Mucosa of rectum (tissue), 2 donors: ENCODE data around the gene MYO1A.
A peak's percentile ranks its signal among the peaks of the same experiment; 100 is the strongest.

ENCODE experiments used
- H3K27ac ChIP-seq, 2 donors: one replicate each; pipeline ENCODE4 v1.7.0; 2013; ENCODE audit warnings: inconsistent platforms in 2 of 2, low read depth in 2 of 2, low read length in 2 of 2
- H3K27me3 ChIP-seq, 2 donors: one replicate each; pipeline ENCODE4 v1.7.0; 2013; ENCODE audit warnings: low read length in 2 of 2; ENCODE audit not compliant: control insufficient read depth in 2 of 2, insufficient read depth in 2 of 2
- H3K36me3 ChIP-seq, 2 donors: one replicate each; pipeline ENCODE4 v1.7.0; 2013; ENCODE audit warnings: low read length in 2 of 2; ENCODE audit not compliant: control insufficient read depth in 2 of 2, insufficient read depth in 2 of 2
- H3K4me1 ChIP-seq, 2 donors: one replicate each; pipeline ENCODE4 v1.7.0; 2013; ENCODE audit warnings: low read length in 2 of 2, mild to moderate bottlenecking in 1 of 2; ENCODE audit not compliant: control insufficient read depth in 2 of 2, insufficient read depth in 2 of 2
- H3K4me3 ChIP-seq, 2 donors: one replicate each; pipeline ENCODE4 v1.7.0; 2013; ENCODE audit warnings: low read length in 2 of 2
- H3K9ac ChIP-seq, 2 donors: one replicate each; pipeline ENCODE4 v1.7.0; 2013; ENCODE audit warnings: low read length in 2 of 2, low read depth in 1 of 2, mild to moderate bottlenecking in 1 of 2
- H3K9me3 ChIP-seq, 2 donors: one replicate each; pipeline ENCODE4 v1.7.0; 2013; ENCODE audit warnings: low read length in 2 of 2; ENCODE audit not compliant: control insufficient read depth in 2 of 2
- donor health status: healthy.
- donor health status: Normal muscosa, but diverticular disease.

MYO1A gene

GRCh38 chr12:57049890-57050289 lies at the start of gene MYO1A:
Gene MYO1A (minus strand): TSS chr12:57050129. CDS start chr12:57048323, 1,806 bp downstream.
- H3K9me3 ChIP-seq, result no peaks in the 10 kb centered on the region
- H3K27me3 ChIP-seq, result no peaks in the 10 kb centered on the region
- peaks cover 29 to 40% of the 10 kb centered on the region in 2 donors for H3K4me1 ChIP-seq
- peak within 1 kb of the TSS; percentile 74 to 77 for H3K9ac ChIP-seq
- H3K36me3 ChIP-seq, result peaks cover 8 to 10% of the 10 kb centered on the region in 2 donors
- peak within 1 kb of the TSS; percentile 83 to 84 for H3K4me3 ChIP-seq
- H3K27ac ChIP-seq, result peak within 1 kb of the TSS; percentile 78 to 86

- Histone ChIP-seq H3K9me3 (no peaks in the 10 kb centered on the region), H3K27me3 (no peaks in the 10 kb centered on the region), H3K4me3 (no peak overlapping the region), H3K4me1 (peaks cover 17 to 20% of the 10 kb centered on the region in 2 donors), H3K36me3 (peaks cover 50 to 70% of the 10 kb centered on the region in 2 donors), H3K27ac (peak overlapping the region in 1 of 2 donors; percentile 4), H3K9ac (no peak overlapping the region)
Observed at GRCh38 chr12:57099047-57099714, 49.3 kb upstream of the MYO1A start.

- Histone ChIP-seq H3K27me3 (no peaks in the 10 kb centered on the region), H3K4me3 (no peak overlapping the region), H3K4me1 (peaks cover 21 to 24% of the 10 kb centered on the region in 2 donors), H3K9me3 (no peaks in the 10 kb centered on the region), H3K36me3 (peaks cover 45 to 65% of the 10 kb centered on the region in 2 donors), H3K27ac (peak overlapping the region in 1 of 2 donors; percentile 4), H3K9ac (no peak overlapping the region)
Observed at GRCh38 chr12:57098546-57098945, 48.6 kb upstream of the MYO1A start.

- H3K9ac ChIP-seq, result no peak overlapping the region
- H3K9me3 ChIP-seq, result no peaks in the 10 kb centered on the region
- H3K36me3 ChIP-seq, result peaks cover 45 to 64% of the 10 kb centered on the region in 2 donors
- no peak overlapping the region for H3K4me3 ChIP-seq
- H3K27me3 ChIP-seq, result no peaks in the 10 kb centered on the region
- no peak overlapping the region for H3K27ac ChIP-seq
- peaks cover 23 to 25% of the 10 kb centered on the region in 2 donors for H3K4me1 ChIP-seq
Observed at GRCh38 chr12:57097554-57097835, 47.6 kb upstream of the MYO1A start.

- peaks cover 19 to 21% of the 10 kb centered on the region in 2 donors for H3K4me1 ChIP-seq
- no peaks in the 10 kb centered on the region for H3K27me3 ChIP-seq
- peaks cover 45 to 62% of the 10 kb centered on the region in 2 donors for H3K36me3 ChIP-seq
- H3K4me3 ChIP-seq, result no peak overlapping the region
- peak overlapping the region in 1 of 2 donors; percentile 4 for H3K27ac ChIP-seq
- H3K9ac ChIP-seq, result no peak overlapping the region
- H3K9me3 ChIP-seq, result no peaks in the 10 kb centered on the region
Observed at GRCh38 chr12:57096748-57097553, 47.0 kb upstream of the MYO1A start.

GRCh38 chr12:57096099-57096572 lies 46.2 kb upstream of the MYO1A start:
- H3K27ac ChIP-seq, result no peak overlapping the region
- no peak overlapping the region for H3K4me3 ChIP-seq
- H3K36me3 ChIP-seq, result peaks cover 45 to 65% of the 10 kb centered on the region in 2 donors
- H3K4me1 ChIP-seq, result peaks cover 23 to 24% of the 10 kb centered on the region in 2 donors
- no peaks in the 10 kb centered on the region for H3K9me3 ChIP-seq
- H3K27me3 ChIP-seq, result no peaks in the 10 kb centered on the region
- H3K9ac ChIP-seq, result no peak overlapping the region

- no peaks in the 10 kb centered on the region for H3K27me3 ChIP-seq
- no peak overlapping the region for H3K27ac ChIP-seq
- no peaks in the 10 kb centered on the region for H3K9me3 ChIP-seq
- no peak overlapping the region for H3K4me3 ChIP-seq
- H3K36me3 ChIP-seq, result peaks cover 43 to 66% of the 10 kb centered on the region in 2 donors
- no peak overlapping the region for H3K9ac ChIP-seq
- H3K4me1 ChIP-seq, result peaks cover 20 to 30% of the 10 kb centered on the region in 2 donors
Observed at GRCh38 chr12:57095440-57095839, 45.5 kb upstream of the MYO1A start.

- Histone ChIP-seq H3K9ac (no peak overlapping the region), H3K4me1 (peaks cover 18 to 31% of the 10 kb centered on the region in 2 donors), H3K27me3 (no peaks in the 10 kb centered on the region), H3K36me3 (peaks cover 39 to 58% of the 10 kb centered on the region in 2 donors), H3K27ac (peak overlapping the region; percentile 29 to 40), H3K9me3 (no peaks in the 10 kb centered on the region), H3K4me3 (no peak overlapping the region)
Observed at GRCh38 chr12:57094208-57095160, 44.6 kb upstream of the MYO1A start.

- Histone ChIP-seq H3K4me1 (peaks cover 20 to 31% of the 10 kb centered on the region in 2 donors), H3K4me3 (peak overlapping the region in 1 of 2 donors; percentile 20), H3K27ac (peak overlapping the region; percentile 29 to 61), H3K9me3 (no peaks in the 10 kb centered on the region), H3K27me3 (no peaks in the 10 kb centered on the region), H3K9ac (peak overlapping the region; percentile 14 to 22), H3K36me3 (peaks cover 31 to 49% of the 10 kb centered on the region in 2 donors)
Observed at GRCh38 chr12:57093415-57094207, 43.7 kb upstream of the MYO1A start.
